NCI-H1092 treated with DMSO at 0.1 percent for 48 hours (cell line): Measurements from ENCODE around the gene GALNT18.

ENCODE experiments used
- DNase-seq: peaks from one replicate; lab custom pipeline; 2025; lab: John Stamatoyannopoulos, UW

Gene GALNT18

DNA sequence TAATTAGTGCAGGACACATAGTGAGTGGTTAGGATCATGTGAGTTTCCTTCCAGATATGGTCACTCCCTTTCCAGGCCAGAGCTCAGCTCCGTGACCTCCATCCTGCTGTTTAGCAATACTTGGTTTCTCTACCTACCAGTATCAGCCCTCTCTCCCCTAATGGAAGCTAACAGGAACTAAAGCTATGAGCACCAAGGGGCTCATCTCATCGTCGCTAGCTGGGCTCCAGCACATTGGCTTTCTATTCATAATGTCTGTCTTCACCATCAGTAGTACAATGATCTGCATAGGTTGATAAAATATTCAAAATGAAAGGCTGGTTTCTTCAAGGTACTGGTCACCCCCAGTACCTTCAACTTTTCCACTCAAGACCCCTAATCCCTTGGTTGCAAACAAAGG lies 2.4 kb upstream of the GALNT18 start:
- DNase-seq, result no peak

DNA sequence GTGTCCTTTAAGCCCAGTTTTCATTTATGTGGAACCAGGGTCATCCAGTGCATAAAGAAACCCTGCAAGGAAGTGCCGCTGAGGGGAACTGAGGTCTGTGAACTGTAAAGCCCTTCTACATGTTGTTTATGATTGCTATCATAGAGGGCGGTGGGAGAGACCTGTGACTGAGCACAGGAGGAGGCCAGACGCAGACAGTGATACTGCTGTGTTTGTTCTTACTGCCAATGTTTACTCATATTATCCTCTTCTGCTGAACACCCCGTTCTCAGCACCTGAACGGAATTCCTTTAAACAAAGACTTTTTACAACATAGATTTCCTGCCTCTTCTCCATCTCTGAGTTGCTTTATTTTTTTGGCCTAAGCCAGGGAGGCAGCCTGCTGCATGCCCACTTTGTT lies 967 bp upstream of the GALNT18 start:
- peak; percentile 12 for DNase-seq

- DNase-seq, result no peak
Measured at GRCh38 chr11:11622340-11622706, 518 bp upstream of the GALNT18 start.

GRCh38 chr11:11620921-11621572 lies 758 bp downstream of the GALNT18 start:
- DNase-seq, result peak; percentile 58

- peak; percentile 78 for DNase-seq
Measured at GRCh38 chr11:11620173-11620920, 1.5 kb downstream of the GALNT18 start.

GRCh38 chr11:11618973-11619435 lies 2.8 kb downstream of the GALNT18 start:
- DNase-seq, result peak; percentile 17

- DNase-seq, result no peak
Measured at GRCh38 chr11:11615086-11615485, 6.7 kb downstream of the GALNT18 start.

DNA sequence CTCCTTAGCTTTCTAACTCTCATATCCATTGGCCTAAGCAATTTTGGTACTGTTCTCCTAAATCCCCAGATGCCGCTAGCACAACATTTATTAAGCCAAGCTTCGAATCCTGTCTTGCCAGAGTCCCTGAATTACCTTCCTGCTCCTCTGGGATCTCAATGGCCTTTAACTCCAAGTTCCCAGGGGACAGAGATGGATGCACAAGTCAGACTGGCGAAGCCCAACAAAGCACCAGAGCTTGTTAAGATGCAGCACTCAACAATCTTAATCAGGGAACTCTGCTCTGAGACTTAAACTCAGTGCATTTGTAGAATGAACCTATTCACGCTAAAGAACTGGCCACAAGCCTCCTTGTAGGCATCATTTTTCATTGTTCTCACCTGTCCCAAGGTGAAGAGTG lies 9.4 kb downstream of the GALNT18 start:
- no peak for DNase-seq

DNA sequence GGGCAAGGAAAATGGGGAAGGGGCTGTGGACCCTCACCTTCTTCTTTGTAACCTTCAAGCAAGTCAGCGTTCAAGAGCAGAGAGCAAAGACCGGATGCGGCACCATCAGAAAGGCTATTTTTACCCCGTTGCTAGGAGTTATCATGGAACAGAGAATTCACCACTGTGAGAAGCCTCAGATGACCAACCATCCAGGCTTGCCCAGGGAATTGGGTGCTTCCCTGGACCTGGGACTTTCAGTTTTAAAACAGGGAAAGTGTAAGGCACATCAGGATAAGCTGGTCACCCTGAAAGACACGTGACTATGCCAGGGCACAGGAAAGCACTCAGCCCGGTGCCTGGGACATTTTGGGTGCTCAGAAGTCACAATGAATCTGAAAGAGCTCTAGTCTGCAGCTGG lies 10.4 kb downstream of the GALNT18 start:
- no peak for DNase-seq

DNA sequence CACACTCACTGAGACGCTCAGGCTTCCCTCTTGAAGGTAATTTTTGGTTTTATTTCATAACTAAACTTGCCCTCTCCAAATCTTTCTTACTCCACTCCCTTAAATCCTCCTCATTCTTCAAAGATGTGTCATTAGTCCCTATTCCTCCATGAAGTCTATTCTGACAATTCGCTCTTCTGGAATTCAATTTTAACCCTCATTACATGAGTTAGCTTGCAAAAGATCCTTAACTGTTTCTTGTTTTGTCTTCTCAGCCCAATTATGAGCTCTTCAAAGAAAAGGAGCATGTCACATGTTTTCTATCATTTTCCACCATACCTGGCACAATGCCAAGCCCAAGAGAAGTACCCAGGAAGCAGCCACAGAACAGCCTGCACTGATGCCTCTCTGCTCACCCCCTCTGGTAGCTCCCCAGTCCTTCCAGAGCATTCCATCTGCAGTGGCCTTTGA lies 13.0 kb downstream of the GALNT18 start:
- no peak for DNase-seq

DNA sequence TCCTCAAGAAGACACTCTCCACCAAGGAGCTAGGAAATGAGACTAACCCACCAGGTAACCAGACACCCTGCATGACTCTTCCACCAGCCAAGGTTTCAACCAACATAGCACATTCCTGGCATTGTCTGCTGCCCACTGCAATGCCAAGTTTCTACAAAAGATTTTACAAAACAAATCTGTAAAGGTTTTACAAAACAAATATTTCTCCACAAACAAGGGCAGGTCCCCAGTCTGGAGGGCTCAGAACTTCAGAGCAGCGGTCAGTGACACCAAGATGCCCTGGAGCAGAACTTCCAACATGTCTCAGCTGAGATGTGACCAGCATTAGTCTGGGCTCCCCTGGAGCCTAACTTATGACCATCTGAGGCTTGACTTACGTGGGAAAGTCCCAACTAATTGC lies 14.0 kb downstream of the GALNT18 start:
- DNase-seq, result no peak

GRCh38 chr11:11605821-11606450 lies 15.9 kb downstream of the GALNT18 start:
- DNase-seq, result no peak

DNA sequence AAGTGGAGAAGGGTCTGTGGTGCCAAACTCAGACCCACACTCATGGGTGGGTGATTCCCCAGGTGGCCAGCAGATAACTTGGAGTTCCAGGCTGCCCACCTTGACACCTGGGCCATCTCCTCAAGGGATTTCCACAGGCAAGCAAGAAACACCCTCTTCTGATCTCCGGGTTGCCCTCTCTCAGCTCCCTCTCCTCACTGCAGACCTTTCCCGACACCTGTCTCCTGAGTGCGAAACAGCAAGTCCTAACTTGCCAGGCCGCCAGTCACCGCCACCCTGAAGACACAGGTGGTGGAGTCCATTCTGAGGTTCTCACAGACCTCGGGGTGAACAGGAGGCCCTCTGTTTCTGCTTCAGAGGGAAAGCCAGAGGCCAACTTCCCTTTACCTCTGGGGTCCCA lies 16.6 kb downstream of the GALNT18 start:
- DNase-seq, result no peak

DNA sequence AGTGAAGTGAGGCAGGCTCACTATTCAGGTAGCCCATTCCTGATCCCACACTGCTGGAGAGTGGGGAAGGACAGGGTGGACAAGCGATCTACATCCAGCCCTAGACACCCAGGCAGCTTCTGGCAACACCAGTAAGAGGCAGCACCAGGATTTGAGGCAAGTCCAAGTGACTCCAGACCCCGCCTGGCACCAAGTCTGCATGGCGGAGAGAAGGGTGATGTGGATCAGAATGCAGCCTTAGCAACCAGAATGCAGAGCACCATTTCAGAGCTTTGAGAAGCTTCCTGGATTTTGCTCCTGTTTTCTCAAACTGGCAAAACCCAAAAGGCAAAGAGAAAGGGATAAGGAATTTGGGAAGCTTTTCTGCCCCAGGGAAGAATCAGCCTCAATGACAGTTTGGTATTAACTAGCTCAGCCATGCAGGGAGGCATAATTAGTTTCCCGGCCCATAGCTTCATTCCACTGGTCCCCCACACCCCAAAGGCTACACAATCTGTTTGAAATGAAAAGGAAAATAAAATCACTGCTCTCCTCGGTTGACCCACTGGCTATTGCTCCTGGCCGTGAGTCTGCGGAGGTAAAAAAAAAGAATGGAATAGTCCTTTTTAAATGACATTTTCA lies 17.3 kb downstream of the GALNT18 start:
- no peak for DNase-seq

DNA sequence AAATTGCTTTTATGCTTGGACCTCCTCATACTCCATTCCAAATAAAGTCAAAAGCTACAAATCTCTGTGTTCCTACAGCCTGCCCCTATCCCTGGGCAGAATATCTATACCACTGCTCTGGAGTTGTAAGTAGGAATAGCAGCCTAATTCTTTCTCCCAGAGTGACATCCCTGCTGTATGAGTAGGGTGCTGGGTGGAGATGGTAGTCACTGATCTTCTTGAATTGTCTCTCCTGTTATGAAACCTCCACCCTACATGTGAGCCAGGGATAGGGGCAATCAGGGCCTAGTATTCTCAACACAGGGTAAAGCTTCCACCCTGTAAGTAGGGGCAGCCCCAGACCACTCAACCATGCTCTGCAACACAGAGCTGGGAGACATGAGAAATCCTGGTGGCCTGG lies 19.8 kb downstream of the GALNT18 start:
- DNase-seq, result no peak

DNA sequence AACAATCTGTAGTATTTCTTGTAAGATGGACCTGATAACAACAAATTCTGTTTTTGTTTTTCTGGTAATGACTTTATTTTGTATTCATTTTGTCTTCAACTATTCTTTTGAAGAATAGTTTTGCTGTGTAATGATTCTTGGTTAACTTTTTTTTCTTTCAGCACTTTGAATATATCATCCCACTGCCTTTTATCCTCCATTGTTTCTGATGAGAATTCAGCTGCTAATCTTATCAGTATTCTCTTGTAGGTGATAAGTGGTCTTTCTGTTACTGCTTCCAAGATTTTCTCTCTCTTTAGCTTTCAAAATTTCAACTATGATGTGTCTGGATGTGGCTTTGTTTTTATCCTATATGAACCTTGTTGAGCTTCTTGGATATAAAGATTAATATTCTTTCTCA lies 21.5 kb downstream of the GALNT18 start:
- no peak for DNase-seq

GRCh38 chr11:11598243-11598642 lies 23.6 kb downstream of the GALNT18 start:
- DNase-seq, result no peak

DNA sequence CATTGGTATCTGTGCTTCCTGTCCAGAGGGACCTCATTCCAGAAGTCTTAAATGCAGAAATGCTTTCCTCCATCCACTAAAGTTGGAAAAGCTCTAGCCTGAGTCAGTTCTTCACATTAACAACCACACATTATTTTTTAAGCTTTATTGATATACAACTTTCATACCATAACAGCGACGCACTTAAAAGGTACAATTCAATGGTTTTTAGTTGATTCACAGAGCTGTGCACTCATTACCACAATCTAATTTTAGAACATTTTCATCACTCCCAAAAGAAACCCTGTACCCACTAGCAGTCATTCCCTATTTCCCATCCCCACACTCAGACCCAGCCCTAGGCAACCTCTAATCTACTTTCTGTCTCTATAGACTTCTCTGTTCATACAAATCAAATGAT lies 27.6 kb downstream of the GALNT18 start:
- no peak for DNase-seq

GRCh38 chr11:11592146-11592684 lies 29.6 kb downstream of the GALNT18 start:
- no peak for DNase-seq

- DNase-seq, result no peak
Measured at GRCh38 chr11:11589437-11589836, 32.4 kb downstream of the GALNT18 start.

DNA sequence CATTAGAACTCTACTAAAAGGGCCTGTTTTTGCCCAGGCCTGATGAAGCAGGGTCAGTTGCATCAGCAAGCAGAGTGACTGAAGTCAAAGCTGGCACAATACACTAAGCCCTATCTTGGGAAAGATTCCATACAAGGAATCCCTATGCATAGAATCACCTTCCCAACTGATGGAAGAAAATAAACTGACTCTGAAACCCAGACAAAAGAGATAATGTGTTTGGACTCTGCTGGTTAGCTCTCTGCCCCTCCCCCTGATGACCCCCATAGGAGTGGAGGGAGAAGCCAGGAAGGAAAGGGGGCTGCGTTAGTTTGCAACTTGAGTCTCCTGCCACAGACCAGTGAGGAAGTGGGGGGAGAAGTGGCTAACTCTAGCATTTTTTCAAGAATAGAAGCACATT lies 32.9 kb downstream of the GALNT18 start:
- no peak for DNase-seq

DNA sequence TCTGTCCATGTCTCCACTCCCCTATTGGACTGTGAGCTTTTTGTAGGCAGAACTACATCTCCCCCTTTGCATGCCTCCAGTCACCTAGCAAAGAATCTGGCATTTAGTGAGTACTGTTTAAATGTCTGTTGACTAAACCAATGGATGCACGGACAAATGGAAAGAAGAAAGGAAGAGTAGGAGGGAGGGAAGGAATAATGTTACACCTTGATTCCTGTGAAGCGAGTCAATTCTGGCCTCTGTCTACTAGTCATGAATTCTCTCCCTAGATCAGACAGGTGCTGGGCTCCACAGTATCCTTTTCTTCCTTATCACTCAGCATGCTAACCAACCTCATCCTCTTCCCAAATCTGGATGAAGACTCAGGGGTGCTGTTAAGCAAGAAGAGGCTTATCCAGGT lies 33.6 kb downstream of the GALNT18 start:
- DNase-seq, result no peak

- DNase-seq, result no peak
Measured at GRCh38 chr11:11587122-11587521, 34.7 kb downstream of the GALNT18 start.
